Measurements from ENCODE around the gene C2CD4B.

The C2CD4B gene

DNA sequence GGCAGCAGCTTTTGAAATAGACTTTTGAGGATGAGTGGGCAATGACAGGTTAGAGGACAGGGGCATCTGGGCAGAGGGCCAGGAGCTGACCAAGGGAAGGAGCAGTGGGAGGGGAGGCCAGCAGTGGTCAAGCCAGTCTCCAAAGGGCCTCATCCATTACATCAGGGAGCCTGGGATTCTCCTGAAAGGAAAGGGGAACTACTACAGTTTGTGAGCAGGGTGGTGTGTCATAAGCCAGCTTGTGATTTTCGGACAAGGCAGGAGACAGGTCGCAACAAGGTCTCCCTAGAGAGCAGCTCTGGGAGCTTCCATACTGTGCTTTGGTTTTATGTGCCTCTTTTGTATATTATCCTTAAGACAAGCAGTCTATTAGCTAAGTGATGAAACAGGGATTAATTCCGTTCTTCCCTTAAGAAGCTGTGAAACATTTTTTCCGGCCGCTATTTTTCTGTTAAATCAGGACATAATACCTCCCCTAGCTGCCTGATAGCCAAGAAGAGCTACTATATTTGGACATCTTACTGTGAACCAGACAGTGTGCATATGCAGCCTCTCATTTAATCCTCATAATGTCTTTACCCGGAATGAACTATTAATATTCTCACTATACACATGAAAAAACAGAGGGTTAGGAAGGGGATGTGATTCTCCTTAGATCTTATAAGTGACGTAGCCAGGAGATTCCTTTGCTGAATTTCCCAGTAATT lies 46.4 kb downstream of the C2CD4B start:
- no peak for DNase-seq (ENCODE audit: low read depth)

- DNase-seq (ENCODE audit: low read depth), result no peak
Measured at GRCh38 chr15:62115847-62116246, 49.2 kb downstream of the C2CD4B start.

Data from T-helper 22 cell (primary cell).